Endothelial cell (in vitro differentiated cells): Measurements from ENCODE around the gene FRMD7. TPM values are rescaled to one million over a fixed set of nuclear protein-coding genes. Genes with fewer than 3 reads are reported as not detected.

Source experiments
- DNase-seq: peaks from one replicate; pipeline ENCODE4 v3.0.0; 2021; ENCODE audit warnings: low spot score
- H3K27ac Mint-ChIP-seq: one replicate; pipeline ENCODE4 v1.8.0; 2021; ENCODE audit warnings: mixed read lengths, inconsistent platforms; ENCODE audit not compliant: unreplicated experiment
- H3K27me3 Mint-ChIP-seq: one replicate; pipeline ENCODE4 v1.8.0; 2021; ENCODE audit warnings: mild to moderate bottlenecking, moderate library complexity, mixed read lengths, inconsistent platforms; ENCODE audit not compliant: unreplicated experiment
- H3K36me3 Mint-ChIP-seq: one replicate; pipeline ENCODE4 v1.8.0; 2021; ENCODE audit warnings: mild to moderate bottlenecking, low read depth, mixed read lengths, inconsistent platforms; ENCODE audit not compliant: unreplicated experiment
- H3K4me1 Mint-ChIP-seq: one replicate; pipeline ENCODE4 v1.8.0; 2021; ENCODE audit warnings: mild to moderate bottlenecking, mixed read lengths, inconsistent platforms; ENCODE audit not compliant: unreplicated experiment
- H3K4me3 Mint-ChIP-seq: one replicate; pipeline ENCODE4 v1.8.0; 2021; ENCODE audit warnings: mild to moderate bottlenecking, mixed read lengths, inconsistent platforms; ENCODE audit not compliant: unreplicated experiment
- H3K9me3 Mint-ChIP-seq: one replicate; pipeline ENCODE4 v1.8.0; 2021; ENCODE audit warnings: mixed read lengths, inconsistent platforms; ENCODE audit not compliant: unreplicated experiment
- CTCF ChIP-seq: fragments of 200-600 bp; sonication (generic); IDR thresholded peaks from one replicate; pipeline ENCODE4 v1.5.0; 2021; ENCODE audit warnings: antibody characterized with exemption; ENCODE audit not compliant: unreplicated experiment
- total RNA-seq: library from RNA; stranded (reverse); fragmentation: NEBNext Ultra II Directional; extraction: Animal tissue kit (Norgen Biotek cat#: 25700); gene quantifications from one replicate; pipeline ENCODE4 v1.2.1, GENCODE V29; 2021; ENCODE audit not compliant: unreplicated experiment

FRMD7 gene
- total RNA-seq, 1 donor from 2014 or later = not detected

GRCh38 chrX:132071254-132071653, 56.6 kb downstream of the FRMD7 start:
- DNase-seq = no peak
- H3K27ac Mint-ChIP-seq = no peak overlapping the region
- no peaks in the 10 kb centered on the region for H3K27me3 Mint-ChIP-seq
- H3K36me3 Mint-ChIP-seq = no peaks in the 10 kb centered on the region
- H3K4me1 Mint-ChIP-seq = no peaks in the 10 kb centered on the region
- no peaks in the 10 kb centered on the region for H3K9me3 Mint-ChIP-seq
- peak; percentile 31 for TF ChIP-seq CTCF
- no peak overlapping the region for H3K4me3 Mint-ChIP-seq

GRCh38 chrX:132068405-132068804, 59.4 kb downstream of the FRMD7 start:
- DNase-seq = no peak
- no peak for TF ChIP-seq CTCF
- Mint-ChIP-seq H3K27ac (no peak overlapping the region), H3K9me3 (no peaks in the 10 kb centered on the region), H3K27me3 (no peaks in the 10 kb centered on the region), H3K4me3 (no peak overlapping the region), H3K36me3 (no peaks in the 10 kb centered on the region), H3K4me1 (no peaks in the 10 kb centered on the region)

GRCh38 chrX:132063862-132064261, 64.0 kb downstream of the FRMD7 start:
- no peak for DNase-seq
- H3K27ac Mint-ChIP-seq = no peak overlapping the region
- H3K36me3 Mint-ChIP-seq = no peaks in the 10 kb centered on the region
- no peak for TF ChIP-seq CTCF
- no peaks in the 10 kb centered on the region for H3K4me1 Mint-ChIP-seq
- H3K9me3 Mint-ChIP-seq = no peaks in the 10 kb centered on the region
- H3K27me3 Mint-ChIP-seq = no peaks in the 10 kb centered on the region
- no peak overlapping the region for H3K4me3 Mint-ChIP-seq

- TF ChIP-seq CTCF = no peak
Measured at GRCh38 chrX:132063334-132063733, 64.5 kb downstream of the FRMD7 start.

GRCh38 chrX:132059973-132060540, 67.8 kb downstream of the FRMD7 start:
- H3K9me3 Mint-ChIP-seq = no peaks in the 10 kb centered on the region
- no peak overlapping the region for H3K4me3 Mint-ChIP-seq
- TF ChIP-seq CTCF = no peak
- no peaks in the 10 kb centered on the region for H3K4me1 Mint-ChIP-seq
- DNase-seq = no peak
- no peaks in the 10 kb centered on the region for H3K27me3 Mint-ChIP-seq
- no peaks in the 10 kb centered on the region for H3K36me3 Mint-ChIP-seq
- H3K27ac Mint-ChIP-seq = no peak overlapping the region

More at GRCh38 chrX:132063334-132063733, 64.5 kb downstream of the FRMD7 start:
- no peak for DNase-seq
- H3K36me3 Mint-ChIP-seq = no peaks in the 10 kb centered on the region
- no peaks in the 10 kb centered on the region for H3K27me3 Mint-ChIP-seq
- no peaks in the 10 kb centered on the region for H3K4me1 Mint-ChIP-seq
- no peaks in the 10 kb centered on the region for H3K9me3 Mint-ChIP-seq
- H3K4me3 Mint-ChIP-seq = no peak overlapping the region
- H3K27ac Mint-ChIP-seq = no peak overlapping the region
